HEK293 (cell line): ENCODE measurements around the gene EDEM2.
A peak's percentile ranks its signal among the peaks of the same experiment; 100 is the strongest.

ENCODE experiments used
- CTCF ChIA-PET: fragments of 350-600 bp; formaldehyde crosslinking; extraction: SDS; loops from one replicate; lab custom pipeline; 2021; ENCODE audit warnings: antibody characterized with exemption; lab: Yijun Ruan, JAX
- POLR2A ChIA-PET: fragments of 300-600 bp; formaldehyde crosslinking; extraction: SDS; loops from one replicate; lab custom pipeline; 2020; ENCODE audit warnings: antibody characterized with exemption, inconsistent platforms; lab: Yijun Ruan, JAX
- H3K27ac ChIP-seq: fragments of 200-500 bp; sonication (Bioruptor generic); 2 replicates; pipeline ENCODE4 v1.5.1; 2014; ENCODE audit warnings: low read depth, low read length, control low read depth, inconsistent platforms; ENCODE audit errors: extremely low read depth
- H3K36me3 ChIP-seq, 2 experiments: fragments of 200-500 bp in 1 of 2; sonication (Bioruptor generic) in 1 of 2; 1 replicate in 1 of 2; 2 replicates in 1 of 2; pipeline ENCODE4 v1.5.1; 2014 to 2017; ENCODE audit warnings: inconsistent platforms in 2 of 2, low read length in 2 of 2; ENCODE audit not compliant: control insufficient read depth in 2 of 2, insufficient read depth in 1 of 2
- H3K4me1 ChIP-seq: fragments of 200-500 bp; sonication (Bioruptor generic); 2 replicates; pipeline ENCODE4 v1.5.1; 2014; ENCODE audit warnings: mild to moderate bottlenecking, low read length, inconsistent platforms; ENCODE audit not compliant: control insufficient read depth, insufficient read depth
- H3K4me3 ChIP-seq: 2 replicates; pipeline ENCODE4 v1.5.1; 2011; ENCODE audit warnings: low read depth, mild to moderate bottlenecking, control low read depth, low read length, moderate library complexity
- H3K9me3 ChIP-seq: fragments of 200-500 bp; sonication (Bioruptor generic); 2 replicates; pipeline ENCODE4 v1.5.1; 2014; ENCODE audit warnings: low read depth, low read length, inconsistent platforms; ENCODE audit not compliant: control insufficient read depth, insufficient read depth
- BCL11B ChIP-seq: fragments of 450-650 bp; formaldehyde crosslinking; IDR thresholded peaks from 2 replicates; pipeline ENCODE4 v1.5.1; 2016; ENCODE audit warnings: low read depth, missing biosample characterization, missing genetic modification characterization
- ELK4 ChIP-seq: IDR thresholded peaks from 2 replicates; pipeline ENCODE4 v1.6.1; 2011; ENCODE audit warnings: mild to moderate bottlenecking, low read depth, low read length, borderline replicate concordance
- IKZF3 ChIP-seq: fragments of 450-650 bp; IDR thresholded peaks from 2 replicates; pipeline ENCODE4 v1.5.0; 2018; ENCODE audit warnings: missing biosample characterization, mild to moderate bottlenecking, missing genetic modification characterization, moderate library complexity
- KLF17 ChIP-seq: fragments of 450-650 bp; formaldehyde crosslinking; IDR thresholded peaks from 2 replicates; pipeline ENCODE4 v1.5.1; 2016; ENCODE audit warnings: missing biosample characterization, missing genetic modification characterization
- KLF8 ChIP-seq: fragments of 450-650 bp; formaldehyde crosslinking; IDR thresholded peaks from 2 replicates; pipeline ENCODE4 v1.5.1; 2016; ENCODE audit warnings: missing biosample characterization, missing genetic modification characterization
- SALL2 ChIP-seq: fragments of 450-650 bp; formaldehyde crosslinking; IDR thresholded peaks from 2 replicates; pipeline ENCODE4 v1.5.0; 2017; ENCODE audit warnings: missing biosample characterization, mild to moderate bottlenecking, missing genetic modification characterization, borderline replicate concordance
- TRIM28 ChIP-seq: IDR thresholded peaks from 2 replicates; pipeline ENCODE4 v1.6.1; 2011; ENCODE audit warnings: low read length, control low read depth, borderline replicate concordance
- WT1 ChIP-seq: fragments of 450-650 bp; formaldehyde crosslinking; IDR thresholded peaks from 2 replicates; pipeline ENCODE4 v1.5.1; 2016; ENCODE audit warnings: missing biosample characterization, missing genetic modification characterization
- ZBTB21 ChIP-seq: fragments of 450-650 bp; formaldehyde crosslinking; IDR thresholded peaks from 2 replicates; pipeline ENCODE4 v1.5.1; 2017; ENCODE audit warnings: missing biosample characterization, missing genetic modification characterization
- ZNF121 ChIP-seq: fragments of 450-650 bp; formaldehyde crosslinking; IDR thresholded peaks from 2 replicates; pipeline ENCODE4 v1.5.1; 2016; ENCODE audit warnings: missing biosample characterization, missing genetic modification characterization
- ZNF132 ChIP-seq: fragments of 450-650 bp; formaldehyde crosslinking; IDR thresholded peaks from 2 replicates; pipeline ENCODE4 v1.5.1; 2017; ENCODE audit warnings: missing biosample characterization, missing genetic modification characterization, borderline replicate concordance
- ZNF16 ChIP-seq: fragments of 450-650 bp; formaldehyde crosslinking; IDR thresholded peaks from 2 replicates; pipeline ENCODE4 v1.5.1; 2016; ENCODE audit warnings: low read depth, missing biosample characterization, missing genetic modification characterization
- ZNF184 ChIP-seq: fragments of 450-650 bp; IDR thresholded peaks from 2 replicates; pipeline ENCODE4 v1.5.1; 2018; ENCODE audit warnings: missing biosample characterization, mild to moderate bottlenecking, missing genetic modification characterization
- ZNF202 ChIP-seq: fragments of 450-650 bp; formaldehyde crosslinking; IDR thresholded peaks from 2 replicates; pipeline ENCODE4 v1.5.1; 2016; ENCODE audit warnings: missing biosample characterization, missing genetic modification characterization, borderline replicate concordance
- ZNF23 ChIP-seq: fragments of 450-650 bp; formaldehyde crosslinking; IDR thresholded peaks from 2 replicates; pipeline ENCODE4 v1.5.1; 2016; ENCODE audit warnings: missing biosample characterization, missing genetic modification characterization, borderline replicate concordance
- ZNF394 ChIP-seq: fragments of 450-650 bp; formaldehyde crosslinking; IDR thresholded peaks from 2 replicates; pipeline ENCODE4 v1.5.1; 2016; ENCODE audit warnings: missing biosample characterization, missing genetic modification characterization, mild to moderate bottlenecking, moderate library complexity, borderline replicate concordance
- ZNF426 ChIP-seq: fragments of 450-650 bp; formaldehyde crosslinking; IDR thresholded peaks from 2 replicates; pipeline ENCODE4 v1.5.1; 2017; ENCODE audit warnings: missing biosample characterization, missing genetic modification characterization, mild to moderate bottlenecking, inconsistent platforms, moderate library complexity
- ZNF501 ChIP-seq: fragments of 450-650 bp; formaldehyde crosslinking; IDR thresholded peaks from 2 replicates; pipeline ENCODE4 v1.5.1; 2016; ENCODE audit warnings: missing biosample characterization, missing genetic modification characterization
- ZNF558 ChIP-seq: fragments of 450-650 bp; formaldehyde crosslinking; IDR thresholded peaks from 2 replicates; pipeline ENCODE4 v1.5.1; 2016; ENCODE audit warnings: missing biosample characterization, missing genetic modification characterization
- ZNF600 ChIP-seq: fragments of 450-650 bp; formaldehyde crosslinking; IDR thresholded peaks from 2 replicates; pipeline ENCODE4 v1.5.1; 2016; ENCODE audit warnings: missing biosample characterization, missing genetic modification characterization
- ZNF624 ChIP-seq: fragments of 450-650 bp; formaldehyde crosslinking; IDR thresholded peaks from 2 replicates; pipeline ENCODE4 v1.5.1; 2017; ENCODE audit warnings: missing biosample characterization, missing genetic modification characterization
- ZNF629 ChIP-seq: fragments of 450-650 bp; formaldehyde crosslinking; IDR thresholded peaks from 2 replicates; pipeline ENCODE4 v1.5.1; 2017; ENCODE audit warnings: missing biosample characterization, missing genetic modification characterization
- ZNF654 ChIP-seq: fragments of 450-650 bp; formaldehyde crosslinking; IDR thresholded peaks from 2 replicates; pipeline ENCODE4 v1.5.1; 2016; ENCODE audit warnings: low read depth, missing biosample characterization, missing genetic modification characterization
- ZNF660 ChIP-seq: fragments of 450-650 bp; IDR thresholded peaks from 2 replicates; pipeline ENCODE4 v1.5.1; 2018; ENCODE audit warnings: missing biosample characterization, mild to moderate bottlenecking, missing genetic modification characterization
- ZSCAN4 ChIP-seq: fragments of 450-650 bp; formaldehyde crosslinking; IDR thresholded peaks from 2 replicates; pipeline ENCODE4 v1.5.1; 2017; ENCODE audit warnings: missing biosample characterization, missing genetic modification characterization
- ZSCAN5A ChIP-seq: fragments of 450-650 bp; formaldehyde crosslinking; IDR thresholded peaks from 2 replicates; pipeline ENCODE4 v1.5.1; 2016; ENCODE audit warnings: missing biosample characterization, missing genetic modification characterization
- TF ChIP-seq, protein P1 (sequence below): fragments of 450-650 bp; formaldehyde crosslinking; IDR thresholded peaks from 2 replicates; pipeline ENCODE4 v1.5.1; 2017; ENCODE audit warnings: missing biosample characterization, missing genetic modification characterization

EDEM2 gene

DNA sequence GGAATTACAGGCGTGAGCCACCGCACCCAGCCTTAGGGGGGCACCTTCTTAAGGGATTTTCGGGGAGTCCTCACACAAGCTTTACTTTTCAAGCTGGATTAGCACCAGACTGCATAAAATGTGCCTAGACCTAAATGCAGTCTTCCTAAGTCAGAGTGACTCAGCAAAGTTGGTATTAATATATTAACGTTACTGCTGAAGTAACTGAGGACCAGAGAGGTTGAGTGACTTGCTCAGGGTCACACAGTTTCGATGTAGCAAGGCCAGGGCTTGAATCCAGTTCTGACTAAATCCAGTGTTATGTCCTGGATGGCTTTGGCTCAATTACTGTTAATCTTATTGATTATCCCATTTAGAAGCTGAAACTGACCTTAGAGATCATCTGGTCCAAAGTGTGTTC lies 13.4 kb downstream of the EDEM2 start:
- CTCF ChIA-PET: interaction anchor here (0.7 to 0.9 kb wide), 2 partner anchors 11 to 13 kb away, joined by 3 to 4 read pairs; no protein-coding TSS in a partner anchor
- Histone ChIP-seq H3K4me1 (no peaks in the 10 kb centered on the region), H3K9me3 (no peaks in the 10 kb centered on the region), H3K36me3 (peaks cover 0 to 46% of the 10 kb centered on the region in 2 experiments; a peak in 1 of 3 replicates), H3K27ac (no peak overlapping the region), H3K4me3 (no peak overlapping the region)
- TF ChIP-seq ZNF501: no peak
- TF ChIP-seq ZNF660 (tag by site-specific recombination): no peak
- TF ChIP-seq TRIM28: no peak
- TF ChIP-seq ZNF23 (tag by site-specific recombination): no peak
- no peak for TF ChIP-seq ZSCAN4 (tag by site-specific recombination)
- no peak for TF ChIP-seq ZBTB21 (tag by site-specific recombination)
- no peak for TF ChIP-seq ZNF629
- TF ChIP-seq ZNF132 (tag by site-specific recombination): no peak
- TF ChIP-seq ELK4: no peak
- TF ChIP-seq ZSCAN5A (tag by site-specific recombination): no peak
- TF ChIP-seq BCL11B (tag by site-specific recombination): no peak
- TF ChIP-seq ZNF600 (tag by site-specific recombination): no peak
- no peak for TF ChIP-seq SALL2 (tag by site-specific recombination)
- POLR2A ChIA-PET: no interaction called here

DNA sequence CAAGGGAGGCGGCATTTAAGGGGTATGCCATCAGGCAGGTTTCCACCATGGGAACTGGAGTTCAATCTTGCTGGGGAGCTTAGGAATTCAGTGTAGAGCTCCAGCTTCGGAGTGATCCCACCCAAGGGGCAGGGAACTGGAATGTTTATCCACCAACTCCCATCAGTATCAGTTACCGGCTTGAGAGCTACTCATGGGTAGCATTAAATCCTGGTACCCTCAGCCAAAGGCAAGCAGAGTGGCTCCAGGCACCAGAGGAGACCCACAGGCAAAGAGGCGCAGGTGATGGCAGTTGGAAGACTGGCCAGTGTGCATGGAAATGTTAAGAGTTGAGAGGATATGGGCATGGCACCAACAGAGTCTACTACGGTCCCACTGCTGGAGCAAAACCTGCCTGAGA lies 14.1 kb downstream of the EDEM2 start:
- peaks cover 0 to 44% of the 10 kb centered on the region in 2 experiments; a peak in 1 of 3 replicates for H3K36me3 ChIP-seq
- H3K27ac ChIP-seq: no peak overlapping the region
- no peaks in the 10 kb centered on the region for H3K9me3 ChIP-seq
- H3K4me3 ChIP-seq: no peak overlapping the region
- no peaks in the 10 kb centered on the region for H3K4me1 ChIP-seq
- ChIA-PET POLR2A (interaction anchor here (0.5 kb wide), 1 partner anchor 98 kb away, joined by 3 read pairs; no protein-coding TSS in a partner anchor), CTCF (no interaction called here)
- 0 out of 2 replicates have a peak, but pooled peaks have one; percentile 30 for TF ChIP-seq ZNF600 (tag by site-specific recombination)
- no peak for TF ChIP-seq WT1 (tag by site-specific recombination)
- TF ChIP-seq KLF17 (tag by site-specific recombination): no peak

- Histone ChIP-seq H3K4me3 (no peak overlapping the region), H3K4me1 (no peaks in the 10 kb centered on the region), H3K9me3 (no peaks in the 10 kb centered on the region), H3K27ac (no peak overlapping the region), H3K36me3 (peaks cover 0 to 33% of the 10 kb centered on the region in 2 experiments; a peak in 1 of 3 replicates)
- CTCF ChIA-PET: interaction anchor here (0.6 to 1.0 kb wide), 4 partner anchors 37 to 1080 kb away, joined by 3 to 4 read pairs (median 3); no protein-coding TSS in a partner anchor
- POLR2A ChIA-PET: no interaction called here
- TF ChIP-seq ZNF394 (tag by site-specific recombination) (no peak), ZNF132 (tag by site-specific recombination) (no peak), ZNF121 (no peak), ZNF654 (tag by site-specific recombination) (no peak), ZNF558 (no peak), ZNF184 (no peak), ZNF16 (no peak), ZNF624 (tag by site-specific recombination) (no peak), ZNF202 (tag by site-specific recombination) (no peak), IKZF3 (tag by site-specific recombination) (no peak), ZNF426 (tag by site-specific recombination) (no peak), KLF8 (tag by site-specific recombination) (no peak)
- TF ChIP-seq, protein P1, sequence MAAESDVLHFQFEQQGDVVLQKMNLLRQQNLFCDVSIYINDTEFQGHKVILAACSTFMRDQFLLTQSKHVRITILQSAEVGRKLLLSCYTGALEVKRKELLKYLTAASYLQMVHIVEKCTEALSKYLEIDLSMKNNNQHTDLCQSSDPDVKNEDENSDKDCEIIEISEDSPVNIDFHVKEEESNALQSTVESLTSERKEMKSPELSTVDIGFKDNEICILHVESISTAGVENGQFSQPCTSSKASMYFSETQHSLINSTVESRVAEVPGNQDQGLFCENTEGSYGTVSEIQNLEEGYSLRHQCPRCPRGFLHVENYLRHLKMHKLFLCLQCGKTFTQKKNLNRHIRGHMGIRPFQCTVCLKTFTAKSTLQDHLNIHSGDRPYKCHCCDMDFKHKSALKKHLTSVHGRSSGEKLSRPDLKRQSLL (tag by site-specific recombination): no peak
Measured at GRCh38 chr20:35131934-35132333, 15.2 kb downstream of the EDEM2 start.
